ENCODE data around the gene UPB1.
A peak's percentile ranks its signal among the peaks of the same experiment; 100 is the strongest.

Gene UPB1

GRCh38 chr22:24494528-24495364, at the start of gene UPB1:
UPB1 (plus strand) TSS chr22:24495332; CDS start chr22:24495404, 72 bp downstream.
- peak; percentile 26 for DNase-seq (ENCODE audit: low spot score)

- DNase-seq (ENCODE audit: low spot score), result no peak
Measured at GRCh38 chr22:24445481-24446259, 49.5 kb upstream of the UPB1 start.

GRCh38 chr22:24446260-24446611, 48.9 kb upstream of the UPB1 start:
- no peak for DNase-seq (ENCODE audit: low spot score)

GRCh38 chr22:24450610-24451009, 44.5 kb upstream of the UPB1 start:
- DNase-seq (ENCODE audit: low spot score), result no peak

- no peak for DNase-seq (ENCODE audit: low spot score)
Measured at GRCh38 chr22:24451162-24451561, 44.0 kb upstream of the UPB1 start.

GRCh38 chr22:24453853-24454252, 41.3 kb upstream of the UPB1 start:
- no peak for DNase-seq (ENCODE audit: low spot score)

- DNase-seq (ENCODE audit: low spot score), result no peak
Measured at GRCh38 chr22:24455039-24455438, 40.1 kb upstream of the UPB1 start.

- no peak for DNase-seq (ENCODE audit: low spot score)
Measured at GRCh38 chr22:24455751-24456426, 39.2 kb upstream of the UPB1 start.

GRCh38 chr22:24457894-24458420, 37.2 kb upstream of the UPB1 start:
- DNase-seq (ENCODE audit: low spot score), result no peak

- no peak for DNase-seq (ENCODE audit: low spot score)
Measured at GRCh38 chr22:24459911-24460310, 35.2 kb upstream of the UPB1 start.

- no peak for DNase-seq (ENCODE audit: low spot score)
Measured at GRCh38 chr22:24460418-24461089, 34.6 kb upstream of the UPB1 start.

- no peak for DNase-seq (ENCODE audit: low spot score)
Measured at GRCh38 chr22:24463071-24463760, 31.9 kb upstream of the UPB1 start.

- DNase-seq (ENCODE audit: low spot score), result no peak
Measured at GRCh38 chr22:24465566-24465965, 29.6 kb upstream of the UPB1 start.

GRCh38 chr22:24465975-24466374, 29.2 kb upstream of the UPB1 start:
- no peak for DNase-seq (ENCODE audit: low spot score)

GRCh38 chr22:24466716-24467328, 28.3 kb upstream of the UPB1 start:
- DNase-seq (ENCODE audit: low spot score), result peak; percentile 50

GRCh38 chr22:24467340-24467739, 27.8 kb upstream of the UPB1 start:
- no peak for DNase-seq (ENCODE audit: low spot score)

- peak; percentile 51 for DNase-seq (ENCODE audit: low spot score)
Measured at GRCh38 chr22:24471570-24471969, 23.6 kb upstream of the UPB1 start.

- no peak for DNase-seq (ENCODE audit: low spot score)
Measured at GRCh38 chr22:24473284-24473683, 21.8 kb upstream of the UPB1 start.

GRCh38 chr22:24474221-24474620, 20.9 kb upstream of the UPB1 start:
- peak; percentile 86 for DNase-seq (ENCODE audit: low spot score)

- DNase-seq (ENCODE audit: low spot score), result no peak
Measured at GRCh38 chr22:24474649-24475255, 20.4 kb upstream of the UPB1 start.
